AG04449 (cell line): ENCODE data around the gene ZRANB1.

Experiments
- CTCF ChIA-PET: fragments of 350-600 bp; formaldehyde crosslinking; extraction: SDS; loops from one replicate; lab custom pipeline; 2021; ENCODE audit warnings: antibody characterized with exemption; lab: Yijun Ruan, JAX
- POLR2A ChIA-PET: fragments of 400-600, 350-600 bp; formaldehyde crosslinking; extraction: SDS; loops from one replicate; lab custom pipeline; 2020; ENCODE audit warnings: antibody characterized with exemption, inconsistent platforms; lab: Yijun Ruan, JAX
- DNase-seq: peaks from one replicate; pipeline ENCODE4 v3.0.0-alpha.2; 2010; ENCODE audit warnings: low read depth, low spot score
- H3K4me3 ChIP-seq: 2 replicates; pipeline ENCODE4 v1.5.1; 2011; ENCODE audit warnings: low read depth, mild to moderate bottlenecking, control low read depth, low read length
- CTCF ChIP-seq: IDR thresholded peaks from one replicate; pipeline ENCODE4 v1.5.1; 2011; ENCODE audit warnings: mild to moderate bottlenecking, moderate library complexity, low read length, control low read depth, inconsistent platforms; ENCODE audit not compliant: insufficient read depth; ENCODE audit errors: missing control alignments

Gene ZRANB1

GRCh38 chr10:125034675-125035074, 92.8 kb downstream of the ZRANB1 start:
- H3K4me3 ChIP-seq = no peak overlapping the region
- ChIA-PET POLR2A (interaction anchor here (0.7 to 1.1 kb wide), 4 partner anchors 17 to 119 kb away, joined by 3 to 4 read pairs (median 4); no protein-coding TSS in a partner anchor), CTCF (interaction anchor here (1.1 to 8.1 kb wide), 10 partner anchors 12 to 51 kb away, joined by 3 to 88 read pairs (median 4); no protein-coding TSS in a partner anchor)
- TF ChIP-seq CTCF = no peak
- no peak for DNase-seq

GRCh38 chr10:125035136-125035535, 93.2 kb downstream of the ZRANB1 start:
- POLR2A ChIA-PET = interaction anchor here (0.7 to 1.1 kb wide), 4 partner anchors 18 to 119 kb away, joined by 3 to 4 read pairs (median 4); no protein-coding TSS in a partner anchor
- DNase-seq = peak; percentile 93
- no peak for TF ChIP-seq CTCF
- peak overlapping the region; percentile 28 for H3K4me3 ChIP-seq
- CTCF ChIA-PET = interaction anchor here (1.1 to 8.1 kb wide), 10 partner anchors 11 to 42 kb away, joined by 3 to 88 read pairs (median 6); no protein-coding TSS in a partner anchor

- H3K4me3 ChIP-seq = peak overlapping the region; percentile 28
- TF ChIP-seq CTCF = no peak
- no peak for DNase-seq
- ChIA-PET POLR2A (interaction anchor here (1.0 to 1.1 kb wide), 2 partner anchors 19 to 29 kb away, joined by 4 read pairs; no protein-coding TSS in a partner anchor), CTCF (interaction anchor here (1.1 to 8.1 kb wide), 10 partner anchors 11 to 43 kb away, joined by 3 to 88 read pairs (median 6); no protein-coding TSS in a partner anchor)
Observed at GRCh38 chr10:125035588-125036295, 93.8 kb downstream of the ZRANB1 start.

- CTCF ChIA-PET = interaction anchor here (0.7 to 8.1 kb wide), 5 partner anchors 9 to 26 kb away, joined by 3 to 88 read pairs (median 8); no protein-coding TSS in a partner anchor
- POLR2A ChIA-PET = interaction anchor here (1.2 kb wide), 1 partner anchor 27 kb away, joined by 3 read pairs; no protein-coding TSS in a partner anchor
- no peak overlapping the region for H3K4me3 ChIP-seq
- no peak for TF ChIP-seq CTCF
- DNase-seq = no peak
Observed at GRCh38 chr10:125037145-125037877, 95.4 kb downstream of the ZRANB1 start.
